Small intestine (tissue), 7 donors: Measurements from ENCODE around the gene TMCC3. TPM values are rescaled to one million over a fixed set of nuclear protein-coding genes. Genes with fewer than 3 reads are reported as not detected.
A peak's percentile ranks its signal among the peaks of the same experiment; 100 is the strongest.

Experiments used
- DNase-seq, 2 donors: peaks; one replicate each; pipeline versions ENCODE4 v3.0.0 to v3.0.0-alpha.2; 2013
- FAIRE-seq: peaks from 2 replicates; lab custom pipeline; 2012; peaks lifted over from hg19 to GRCh38; lab: Jason Lieb, UNC
- H3K27ac ChIP-seq, 3 donors: one replicate each; pipeline ENCODE4 v1.5.1; 2013; ENCODE audit warnings: low read length in 2 of 3, mild to moderate bottlenecking in 2 of 3, control low read depth in 1 of 3, inconsistent platforms in 1 of 3, low read depth in 1 of 3, moderate library complexity in 1 of 3
- H3K27me3 ChIP-seq, 3 donors: one replicate each; pipeline ENCODE4 v1.6.1; 2013; ENCODE audit warnings: low read length in 3 of 3, inconsistent platforms in 1 of 3; ENCODE audit not compliant: control insufficient read depth in 3 of 3, insufficient read depth in 3 of 3
- H3K36me3 ChIP-seq, 3 donors: one replicate each; pipeline ENCODE4 v1.6.1; 2013; ENCODE audit warnings: low read length in 3 of 3, inconsistent platforms in 1 of 3, low read depth in 1 of 3, mild to moderate bottlenecking in 1 of 3, moderate library complexity in 1 of 3; ENCODE audit not compliant: control insufficient read depth in 3 of 3, insufficient read depth in 2 of 3
- H3K4me1 ChIP-seq, 3 donors: one replicate each; pipeline ENCODE4 v1.6.1; 2013; ENCODE audit warnings: low read length in 2 of 3, inconsistent platforms in 1 of 3, low read depth in 1 of 3, mild to moderate bottlenecking in 1 of 3, moderate library complexity in 1 of 3; ENCODE audit not compliant: control insufficient read depth in 3 of 3, insufficient read depth in 2 of 3
- H3K4me3 ChIP-seq, 3 donors: one replicate each; pipeline ENCODE4 v1.5.1; 2013; ENCODE audit warnings: low read length in 3 of 3, control low read depth in 1 of 3, inconsistent platforms in 1 of 3, low read depth in 1 of 3, mild to moderate bottlenecking in 1 of 3, moderate library complexity in 1 of 3
- H3K9me3 ChIP-seq, 2 donors: one replicate each; pipeline ENCODE4 v1.6.1; 2013; ENCODE audit warnings: low read depth in 1 of 2, low read length in 1 of 2; ENCODE audit not compliant: control insufficient read depth in 2 of 2, insufficient read depth in 1 of 2
- WGBS, 3 donors: extraction: QIAGEN DNeasy Blood & Tissue Kit; methylation state at CpG; one replicate each; pipeline ENCODE4 v1.1.7; 2013; 5-methylcytosine and 5-hydroxymethylcytosine counted together
- polyA plus RNA-seq, 4 donors: library from polyadenylated mRNA; stranded (reverse) in 3 of 4; unstranded in 1 of 4; fragments of 200-250 nt in 3 of 4; fragments of 120-200 nt in 1 of 4; gene quantifications; one replicate each; pipeline versions ENCODE4 v1.2.1 to v1.2.3, GENCODE V29; 2013
- donor health status: healthy with polysubstance abuse.
- donor health status: control.
- donor health status: control.
- donor health status: Bipolar disorder and iron deficiency.
- donor health status: healthy.

TMCC3 gene
- polyA plus RNA-seq, 4 donors: 8.6 to 23.9 (median 14.3) TPM

GRCh38 chr12:94623161-94623920 lies 27.0 kb downstream of the TMCC3 start:
- DNase-seq (no peak), FAIRE-seq (no peak)
- Histone ChIP-seq H3K27me3 (no peaks in the 10 kb centered on the region), H3K27ac (no peak overlapping the region), H3K4me3 (no peak overlapping the region), H3K9me3 (no peaks in the 10 kb centered on the region), H3K36me3 (no peaks in the 10 kb centered on the region), H3K4me1 (peaks cover 10 to 36% (median 12%) of the 10 kb centered on the region in 3 donors)
- 79 to 84% (median 84%) methylated on average over 11 of the region's 11 CpGs for WGBS, 3 donors

GRCh38 chr12:94622475-94622874 lies 27.9 kb downstream of the TMCC3 start:
- Histone ChIP-seq H3K4me3 (no peak overlapping the region), H3K4me1 (peaks cover 10 to 42% (median 12%) of the 10 kb centered on the region in 3 donors), H3K27ac (peak overlapping the region in 2 of 3 donors; percentile 92 to 97), H3K36me3 (no peaks in the 10 kb centered on the region), H3K27me3 (no peaks in the 10 kb centered on the region), H3K9me3 (no peaks in the 10 kb centered on the region)
- DNase-seq (peak in 1 of 2 donors; percentile 32), FAIRE-seq (no peak)
- 14 to 46% (median 37%) methylated on average over 4 of the region's 4 CpGs for WGBS, 3 donors

- Histone ChIP-seq H3K9me3 (no peaks in the 10 kb centered on the region), H3K4me3 (peak overlapping the region in 2 of 3 donors; percentile 22 to 34), H3K27ac (peak overlapping the region; percentile 62 to 97 (median 92)), H3K27me3 (no peaks in the 10 kb centered on the region), H3K36me3 (no peaks in the 10 kb centered on the region), H3K4me1 (peaks cover 13 to 49% (median 15%) of the 10 kb centered on the region in 3 donors)
- FAIRE-seq (no peak), DNase-seq (peak; percentile 89 to 90)
- WGBS, 3 donors: 7 to 43% (median 20%) methylated on average over 7 of the region's 7 CpGs
Measured at GRCh38 chr12:94621662-94622359, 28.5 kb downstream of the TMCC3 start.

GRCh38 chr12:94620621-94621020 lies 29.7 kb downstream of the TMCC3 start:
- WGBS, 3 donors: 19 to 52% (median 40%) methylated on average over 3 of the region's 3 CpGs
- DNase-seq (peak; percentile 52 to 75), FAIRE-seq (no peak)
- Histone ChIP-seq H3K27ac (peak overlapping the region; percentile 62 to 97 (median 92)), H3K4me1 (peaks cover 13 to 58% (median 15%) of the 10 kb centered on the region in 3 donors), H3K36me3 (no peaks in the 10 kb centered on the region), H3K4me3 (no peak overlapping the region), H3K9me3 (no peaks in the 10 kb centered on the region), H3K27me3 (no peaks in the 10 kb centered on the region)

GRCh38 chr12:94618995-94619695 lies 31.2 kb downstream of the TMCC3 start:
- Histone ChIP-seq H3K27me3 (no peaks in the 10 kb centered on the region), H3K4me3 (no peak overlapping the region), H3K9me3 (no peaks in the 10 kb centered on the region), H3K27ac (peak overlapping the region in 2 of 3 donors; percentile 9 to 17), H3K36me3 (no peaks in the 10 kb centered on the region), H3K4me1 (peaks cover 15 to 63% (median 15%) of the 10 kb centered on the region in 3 donors)
- DNase-seq (peak; percentile 11 to 27), FAIRE-seq (no peak)
- WGBS, 3 donors: 57 to 72% (median 71%) methylated on average over 6 of the region's 6 CpGs

GRCh38 chr12:94617101-94617500 lies 33.3 kb downstream of the TMCC3 start:
- H3K27ac ChIP-seq: peak overlapping the region; percentile 69 to 97 (median 94)
- H3K36me3 ChIP-seq: peaks cover 0 to 4% (median 0%) of the 10 kb centered on the region in 3 donors
- DNase-seq: peak in 1 of 2 donors; percentile 20
- peak overlapping the region in 1 of 3 donors; percentile 52 for H3K4me3 ChIP-seq
- peaks cover 15 to 53% (median 15%) of the 10 kb centered on the region in 3 donors for H3K4me1 ChIP-seq
- FAIRE-seq: no peak
- H3K27me3 ChIP-seq: no peaks in the 10 kb centered on the region
- no peaks in the 10 kb centered on the region for H3K9me3 ChIP-seq
- 63 to 69% (median 66%) methylated on average over 3 of the region's 3 CpGs for WGBS, 3 donors

GRCh38 chr12:94616203-94616729 lies 34.1 kb downstream of the TMCC3 start:
- H3K4me3 ChIP-seq: peak overlapping the region in 2 of 3 donors; percentile 44 to 52
- DNase-seq (peak in 1 of 2 donors; percentile 89), FAIRE-seq (no peak)
- H3K27me3 ChIP-seq: no peaks in the 10 kb centered on the region
- peaks cover 0 to 4% (median 0%) of the 10 kb centered on the region in 3 donors for H3K36me3 ChIP-seq
- no peaks in the 10 kb centered on the region for H3K9me3 ChIP-seq
- WGBS, 3 donors: 18 to 57% (median 42%) methylated on average over 11 of the region's 11 CpGs
- H3K4me1 ChIP-seq: peaks cover 11 to 46% (median 13%) of the 10 kb centered on the region in 3 donors
- peak overlapping the region; percentile 69 to 97 (median 94) for H3K27ac ChIP-seq
